Muscle of leg (tissue), 11 donors: ENCODE data around the gene SLC2A2. TPM values are rescaled to one million over a fixed set of nuclear protein-coding genes. Genes with fewer than 3 reads are reported as not detected.

Source experiments
- DNase-seq: peaks from one replicate; pipeline ENCODE4 v3.0.0; 2013
- H3K27ac ChIP-seq: one replicate; pipeline ENCODE4 v1.5.1; 2013; ENCODE audit warnings: mild to moderate bottlenecking, low read length, control low read depth
- H3K27me3 ChIP-seq: one replicate; pipeline ENCODE4 v1.6.1; 2013; ENCODE audit warnings: low read length; ENCODE audit not compliant: control insufficient read depth, insufficient read depth
- H3K36me3 ChIP-seq: one replicate; pipeline ENCODE4 v1.6.1; 2013; ENCODE audit warnings: low read length; ENCODE audit not compliant: control insufficient read depth, insufficient read depth
- H3K4me1 ChIP-seq: one replicate; pipeline ENCODE4 v1.6.1; 2013; ENCODE audit warnings: low read length; ENCODE audit not compliant: control insufficient read depth, insufficient read depth
- H3K4me3 ChIP-seq: one replicate; pipeline ENCODE4 v1.5.1; 2013; ENCODE audit warnings: low read length, control low read depth
- H3K9me3 ChIP-seq: replicated peaks from 2 replicates; pipeline ENCODE4 v1.6.1; 2013; ENCODE audit warnings: low read depth, low read length; ENCODE audit not compliant: control insufficient read depth
- WGBS: methylation state at CpG from one replicate; pipeline ENCODE4 v1.1.5; 2013; ENCODE audit warnings: missing lambda C conversion rate; ENCODE audit not compliant: insufficient coverage; 5-methylcytosine and 5-hydroxymethylcytosine counted together
- polyA plus RNA-seq, 8 donors: library from polyadenylated mRNA; unstranded; fragments of 120-200 nt; gene quantifications; one replicate each; pipeline versions ENCODE4 v1.2.1 to v1.2.3, GENCODE V29; 2013; ENCODE audit warnings: inconsistent platforms in 1 of 8, low replicate concordance in 1 of 8; ENCODE audit not compliant: insufficient read length in 8 of 8, insufficient read depth in 1 of 8
- total RNA-seq: library from RNA; stranded (reverse); fragments of 120-200 nt; gene quantifications from one replicate; pipeline ENCODE4 v1.2.4, GENCODE V29; 2013

Gene SLC2A2
- total and polyA plus RNA-seq, 9 donors, result under 0.01 to 10.6 (median 0.46) TPM; not detected in 3

DNA sequence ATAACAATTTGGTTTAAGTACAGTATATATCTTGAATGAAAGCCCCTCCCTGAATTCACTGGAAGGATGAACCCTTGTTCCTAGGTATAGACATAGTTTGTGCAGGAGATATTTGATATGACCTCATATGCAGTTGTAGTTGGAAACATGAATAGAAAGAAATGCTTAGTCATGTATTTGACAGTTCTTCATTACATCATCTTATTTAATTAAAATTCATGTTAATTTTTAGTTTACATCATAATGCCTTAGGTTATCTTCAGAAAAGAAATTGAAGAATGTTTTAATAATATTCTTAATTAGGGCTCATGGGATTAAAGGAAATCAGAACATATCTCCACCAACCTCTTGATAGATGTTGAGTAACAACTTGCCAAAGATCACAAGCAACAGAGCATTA is 19.2 kb downstream of the SLC2A2 start:
- Histone ChIP-seq H3K27me3 (no peaks in the 10 kb centered on the region), H3K4me3 (no peak overlapping the region), H3K36me3 (no peaks in the 10 kb centered on the region), H3K4me1 (no peaks in the 10 kb centered on the region), H3K27ac (no peak overlapping the region), H3K9me3 (no peaks in the 10 kb centered on the region)
- no peak for DNase-seq

DNA sequence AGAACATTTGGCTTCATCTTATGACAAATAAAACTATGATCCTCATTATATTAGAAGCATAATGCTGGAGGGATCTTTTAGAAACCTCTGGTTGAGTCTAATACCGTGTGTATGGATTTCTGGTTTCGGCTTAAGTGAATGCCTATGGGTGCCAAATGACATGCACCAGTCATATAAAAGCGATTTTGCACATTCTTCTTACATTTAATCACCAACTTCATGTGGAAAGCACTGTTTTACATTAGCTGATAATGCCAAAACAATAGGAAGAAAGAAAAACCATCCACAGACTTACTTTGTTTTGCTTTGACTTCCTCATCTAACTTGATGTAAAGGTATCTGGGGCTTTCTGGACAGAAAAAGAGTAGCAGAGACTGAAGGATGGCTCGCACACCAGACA is 20.9 kb downstream of the SLC2A2 start:
- Histone ChIP-seq H3K27me3 (no peaks in the 10 kb centered on the region), H3K9me3 (no peaks in the 10 kb centered on the region), H3K4me3 (no peak overlapping the region), H3K4me1 (no peaks in the 10 kb centered on the region), H3K27ac (no peak overlapping the region), H3K36me3 (no peaks in the 10 kb centered on the region)
- DNase-seq, result no peak
- WGBS, result no CpG with 5 or more reads among the region's 4 CpGs

DNA sequence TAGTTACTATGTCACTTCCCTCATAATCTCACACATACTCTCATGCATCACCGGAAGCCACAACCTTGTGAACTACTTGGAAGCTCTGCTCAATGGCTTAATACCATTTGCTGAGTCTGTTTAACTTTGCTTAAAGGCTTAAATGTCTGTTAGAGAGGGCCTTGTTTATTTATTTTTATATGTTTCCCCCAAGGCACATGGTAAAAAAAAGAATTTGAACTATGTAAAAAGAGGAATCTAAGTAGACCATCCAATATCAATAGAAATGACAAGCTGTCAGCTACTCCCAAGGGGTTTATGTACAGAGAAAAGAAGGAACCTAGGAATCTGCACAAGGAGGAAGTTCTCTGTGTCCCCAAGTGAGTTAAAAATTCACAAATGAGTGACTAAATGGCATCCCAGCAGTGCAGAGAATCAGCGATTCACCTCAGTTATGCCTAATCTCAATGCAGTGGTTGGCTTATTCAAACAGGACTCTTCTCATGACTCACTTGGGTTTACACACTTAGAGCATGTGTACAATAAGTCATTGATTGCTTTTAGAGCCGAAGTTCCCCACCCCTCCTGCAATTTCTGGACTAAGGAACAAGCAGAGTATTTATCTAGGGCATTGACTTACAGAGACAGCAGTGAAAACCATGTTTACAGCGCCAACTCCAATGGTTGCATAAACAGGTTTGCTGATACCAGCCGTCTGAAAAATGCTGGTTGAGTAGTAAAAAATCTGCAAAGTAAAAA is 24.4 kb downstream of the SLC2A2 start:
- no peak for DNase-seq
- H3K27ac ChIP-seq, result no peak overlapping the region
- H3K4me3 ChIP-seq, result no peak overlapping the region

DNA sequence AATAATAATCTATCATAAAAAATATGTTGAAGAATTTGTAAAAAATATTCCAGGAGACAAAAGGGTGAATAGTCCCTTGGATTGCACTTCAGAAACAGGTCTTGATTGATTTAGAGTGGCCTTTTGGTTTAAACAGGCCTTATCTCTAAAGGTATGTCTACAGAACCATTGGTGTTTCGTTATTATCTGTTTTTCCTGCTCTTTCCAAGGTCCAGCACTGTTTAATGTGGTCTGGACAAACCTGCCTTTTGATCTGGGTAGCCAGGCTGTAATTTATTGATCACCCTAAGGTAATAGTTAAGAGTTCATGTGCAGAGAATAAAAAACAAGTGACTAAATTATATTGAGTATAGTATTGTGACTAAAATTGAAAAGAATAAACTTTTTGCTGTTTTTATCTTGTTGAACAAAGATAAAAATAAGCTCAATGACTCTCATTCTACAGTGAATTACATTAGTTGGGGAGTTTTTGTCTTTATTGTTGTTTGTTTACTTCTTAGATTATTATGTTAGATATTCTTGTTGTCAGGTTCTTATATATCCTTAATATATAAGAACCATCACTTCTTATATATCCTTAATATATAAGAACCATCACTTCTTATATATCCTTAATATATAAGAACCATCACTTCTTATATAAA is 25.1 kb downstream of the SLC2A2 start:
- H3K27me3 ChIP-seq, result no peaks in the 10 kb centered on the region
- H3K36me3 ChIP-seq, result no peaks in the 10 kb centered on the region
- no peak overlapping the region for H3K27ac ChIP-seq
- H3K9me3 ChIP-seq, result no peaks in the 10 kb centered on the region
- no CpG with 5 or more reads among the region's 1 CpG for WGBS
- no peak overlapping the region for H3K4me3 ChIP-seq
- no peak for DNase-seq
- H3K4me1 ChIP-seq, result no peaks in the 10 kb centered on the region

More for the DNA sequence above, 24.4 kb downstream of the SLC2A2 start:
- WGBS, result 74% methylated on average over 3 of the region's 5 CpGs
- H3K4me1 ChIP-seq, result no peaks in the 10 kb centered on the region
- H3K27me3 ChIP-seq, result no peaks in the 10 kb centered on the region
- no peaks in the 10 kb centered on the region for H3K9me3 ChIP-seq
- H3K36me3 ChIP-seq, result no peaks in the 10 kb centered on the region

DNA sequence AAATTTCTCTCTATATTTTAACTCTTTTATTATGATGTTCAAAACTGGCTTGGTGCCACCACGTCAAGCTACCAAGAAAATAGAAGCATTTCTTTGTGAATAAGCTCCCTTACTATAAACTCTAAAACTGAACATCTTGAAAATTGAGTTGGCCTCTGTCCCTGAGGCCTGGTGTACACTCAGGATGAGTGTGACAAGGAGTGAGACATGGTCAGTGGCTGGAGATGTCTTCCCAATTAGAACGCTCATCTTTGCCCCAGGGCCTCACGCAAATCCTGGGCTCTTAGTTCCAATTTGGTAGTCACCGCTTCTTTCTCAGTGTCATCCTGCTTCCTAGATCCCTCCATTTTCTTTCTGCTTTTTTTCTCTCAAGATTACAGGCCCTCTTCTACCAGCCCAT is 26.2 kb downstream of the SLC2A2 start:
- WGBS, result no CpG with 5 or more reads among the region's 4 CpGs
- Histone ChIP-seq H3K9me3 (no peaks in the 10 kb centered on the region), H3K4me3 (no peak overlapping the region), H3K36me3 (no peaks in the 10 kb centered on the region), H3K27ac (no peak overlapping the region), H3K4me1 (no peaks in the 10 kb centered on the region), H3K27me3 (no peaks in the 10 kb centered on the region)
- DNase-seq, result no peak

DNA sequence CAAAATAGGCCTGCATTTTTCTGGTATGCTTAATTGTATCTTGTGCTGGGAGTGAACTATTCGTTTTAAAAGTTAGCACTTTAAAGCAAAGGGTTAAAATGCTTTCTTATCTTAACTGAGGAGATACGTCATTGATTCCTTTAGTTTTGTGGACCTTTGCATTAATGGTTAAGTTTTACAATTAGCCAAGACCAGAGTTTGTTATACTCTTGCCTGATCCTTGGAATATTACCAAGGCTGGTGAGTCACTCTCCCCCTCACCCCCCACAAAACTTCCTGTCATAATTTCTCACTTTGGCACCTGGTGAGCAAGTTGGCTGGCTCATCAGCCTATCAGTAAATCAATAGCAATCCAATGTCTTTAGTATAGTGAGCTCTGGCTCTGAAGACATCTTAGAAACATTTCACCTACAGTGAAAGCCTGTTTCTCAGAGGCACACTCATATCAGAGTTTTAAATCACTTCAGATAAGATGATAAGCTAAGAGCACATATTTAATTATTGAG is 26.7 kb downstream of the SLC2A2 start:
- no peaks in the 10 kb centered on the region for H3K9me3 ChIP-seq
- no peak overlapping the region for H3K27ac ChIP-seq
- WGBS, result 71% methylated on average over 1 of the region's 2 CpGs

DNA sequence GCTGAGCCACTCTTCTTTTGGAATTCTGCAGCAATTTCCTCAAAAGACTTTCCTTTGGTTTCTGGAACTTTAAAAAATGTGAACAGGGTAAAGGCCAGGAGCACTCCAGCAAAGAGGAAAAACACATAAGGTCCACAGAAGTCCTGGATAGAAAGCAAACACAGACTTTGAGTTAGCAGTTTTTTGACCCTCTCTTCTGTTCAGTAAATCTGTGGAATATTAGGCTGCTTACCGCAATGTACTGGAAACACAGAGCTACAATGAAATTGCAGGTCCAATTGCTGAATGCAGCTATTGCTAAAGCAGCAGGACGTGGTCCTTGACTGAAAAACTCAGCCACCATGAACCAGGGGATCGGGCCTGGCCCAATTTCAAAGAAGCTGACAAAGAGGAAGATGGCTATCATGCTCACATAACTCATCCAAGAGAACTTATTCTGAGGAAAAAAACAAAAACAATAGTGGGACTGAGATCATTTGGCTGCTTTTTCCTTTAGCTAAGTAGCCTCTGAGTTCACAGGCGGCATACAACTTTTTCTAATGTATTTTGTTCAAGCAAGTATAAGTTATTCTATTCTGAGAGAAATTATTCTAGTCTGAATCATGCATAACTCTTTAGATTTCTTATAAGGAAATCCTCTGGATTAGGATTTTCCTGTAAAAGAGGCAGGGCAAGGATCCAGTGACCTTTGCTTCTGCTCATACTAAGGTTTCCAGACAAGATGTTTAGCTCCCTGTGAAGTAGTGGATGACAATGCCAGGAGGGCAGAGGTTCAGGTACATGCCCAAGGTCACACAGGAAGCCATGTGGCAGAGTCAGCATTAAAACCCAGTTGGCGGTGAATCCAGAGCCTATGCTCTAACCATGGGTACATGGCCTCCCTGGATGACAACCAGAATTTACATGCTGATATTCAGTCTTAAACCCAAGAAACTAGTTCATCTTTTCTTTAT is 28.3 kb downstream of the SLC2A2 start:
- H3K4me3 ChIP-seq, result no peak overlapping the region
- 52% methylated on average over 3 of the region's 5 CpGs for WGBS
- no peak overlapping the region for H3K27ac ChIP-seq
- H3K9me3 ChIP-seq, result no peaks in the 10 kb centered on the region
- peak; percentile 40 for DNase-seq
- H3K4me1 ChIP-seq, result no peaks in the 10 kb centered on the region
- H3K27me3 ChIP-seq, result no peaks in the 10 kb centered on the region
- H3K36me3 ChIP-seq, result no peaks in the 10 kb centered on the region

More for the DNA sequence above, 26.7 kb downstream of the SLC2A2 start:
- Histone ChIP-seq H3K4me1 (no peaks in the 10 kb centered on the region), H3K27me3 (no peaks in the 10 kb centered on the region), H3K4me3 (no peak overlapping the region), H3K36me3 (no peaks in the 10 kb centered on the region)
- DNase-seq, result no peak

DNA sequence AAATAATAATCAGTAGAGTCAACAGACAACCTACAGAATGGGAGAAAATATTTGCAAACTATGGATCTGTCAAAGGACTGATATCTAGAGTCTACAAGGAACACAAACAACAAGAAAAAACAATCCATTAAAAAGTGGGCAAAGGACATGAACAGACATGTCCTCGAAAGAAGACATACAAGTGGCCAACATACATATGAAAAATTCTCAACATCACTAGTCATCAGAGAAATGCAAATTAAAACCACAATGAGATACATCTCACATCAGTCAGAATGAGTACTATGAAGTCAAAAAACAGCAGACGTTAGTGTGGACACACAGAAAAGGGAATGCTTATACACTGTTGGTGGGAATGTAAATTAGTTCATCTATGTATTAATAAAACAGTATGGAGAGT is 33.7 kb downstream of the SLC2A2 start:
- no peaks in the 10 kb centered on the region for H3K4me1 ChIP-seq
- H3K36me3 ChIP-seq, result no peaks in the 10 kb centered on the region
- H3K4me3 ChIP-seq, result no peak overlapping the region
- whole genome bisulfite sequencing, result no CpG with 5 or more reads among the region's 2 CpGs
- H3K27ac ChIP-seq, result no peak overlapping the region
- H3K27me3 ChIP-seq, result no peaks in the 10 kb centered on the region
- no peaks in the 10 kb centered on the region for H3K9me3 ChIP-seq
- no peak for DNase-seq

DNA sequence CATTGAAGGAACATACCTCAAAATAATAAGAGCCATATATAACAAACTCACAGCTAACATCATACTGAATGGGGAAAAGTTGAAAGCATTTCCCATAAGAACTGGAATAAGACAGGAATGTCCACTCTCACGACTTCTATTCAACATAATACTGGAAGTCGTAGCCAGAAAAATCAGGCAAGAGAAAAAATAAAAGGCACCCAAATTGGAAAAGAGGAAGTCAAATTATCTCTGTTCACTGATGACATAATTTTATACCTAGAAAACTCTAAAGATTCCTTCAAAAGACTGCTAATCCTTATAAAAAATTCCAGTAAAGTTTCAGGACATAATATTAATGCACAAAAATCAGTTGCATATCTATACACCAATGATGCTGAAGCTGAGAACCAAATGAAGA is 34.9 kb downstream of the SLC2A2 start:
- no peak for DNase-seq
- H3K4me1 ChIP-seq, result no peaks in the 10 kb centered on the region
- H3K27ac ChIP-seq, result no peak overlapping the region
- WGBS, result no CpG with 5 or more reads among the region's 2 CpGs
- H3K36me3 ChIP-seq, result no peaks in the 10 kb centered on the region
- H3K4me3 ChIP-seq, result no peak overlapping the region
- H3K9me3 ChIP-seq, result no peaks in the 10 kb centered on the region
- no peaks in the 10 kb centered on the region for H3K27me3 ChIP-seq

DNA sequence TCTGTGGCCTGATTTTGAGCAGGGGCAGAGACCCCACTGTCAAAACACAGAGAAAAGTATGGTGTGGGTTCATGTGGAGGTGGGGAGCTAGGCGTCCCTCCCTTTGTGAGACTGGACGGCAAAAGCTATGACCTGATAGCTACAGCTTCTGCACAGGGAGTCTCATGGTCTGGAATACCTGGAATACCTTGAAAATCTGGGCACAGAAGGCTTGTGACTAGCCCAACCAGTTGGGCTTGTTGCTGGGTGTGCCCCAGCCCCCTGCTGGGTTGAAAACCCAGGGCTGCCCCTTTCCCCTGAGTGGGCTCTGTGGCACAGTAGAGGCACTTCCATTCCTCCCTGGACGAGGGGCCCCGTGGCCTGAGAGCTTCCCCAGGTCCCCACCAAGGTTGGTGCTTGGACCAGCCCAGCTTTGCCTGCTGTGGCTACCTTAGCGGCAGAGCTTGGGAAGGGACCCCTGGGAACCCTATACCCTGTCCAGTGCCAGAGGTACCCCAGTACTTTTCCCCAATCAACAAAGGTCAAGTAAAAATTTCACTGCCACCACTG is 37.3 kb downstream of the SLC2A2 start:
- no peaks in the 10 kb centered on the region for H3K27me3 ChIP-seq
- H3K9me3 ChIP-seq, result no peaks in the 10 kb centered on the region
- H3K4me1 ChIP-seq, result no peaks in the 10 kb centered on the region
- no peak for DNase-seq
- WGBS, result 75% methylated on average over 5 of the region's 5 CpGs
- H3K36me3 ChIP-seq, result no peaks in the 10 kb centered on the region
- H3K27ac ChIP-seq, result no peak overlapping the region
- no peak overlapping the region for H3K4me3 ChIP-seq
